Measurements from ENCODE around the gene TCP11. TPM values are rescaled to one million over a fixed set of nuclear protein-coding genes. Genes with fewer than 3 reads are reported as not detected.

The TCP11 gene
- total RNA-seq, 1 experiment from 2014 or later = not detected

GRCh38 chr6:35084511-35085203 lies 56.5 kb downstream of the TCP11 start:
- H3K27ac Mint-ChIP-seq (ENCODE audit: unreplicated experiment) = no peak overlapping the region
- no peaks in the 10 kb centered on the region for H3K4me1 Mint-ChIP-seq (ENCODE audit: low read depth, unreplicated experiment)
- H3K36me3 Mint-ChIP-seq (ENCODE audit: insufficient read depth, unreplicated experiment) = peaks cover 25% of the 10 kb centered on the region
- no TSS peak for BruUV-seq (replicated peaks)
- DNase-seq = no peak
- no peaks in the 10 kb centered on the region for H3K27me3 Mint-ChIP-seq (ENCODE audit: unreplicated experiment)
- CTCF ChIA-PET = no interaction called here
- H3K4me3 Mint-ChIP-seq (ENCODE audit: low read depth, unreplicated experiment) = no peak overlapping the region
- intact Hi-C loops (cut with micrococcal nuclease; ENCODE audit: unreplicated experiment) = no loop called here
- no peak for TF ChIP-seq CTCF (IDR thresholded peaks at IDR 0.05; ENCODE audit: unreplicated experiment)
- H3K9me3 Mint-ChIP-seq (ENCODE audit: low read depth, unreplicated experiment) = no peaks in the 10 kb centered on the region

- no peaks in the 10 kb centered on the region for H3K9me3 Mint-ChIP-seq (ENCODE audit: low read depth, unreplicated experiment)
- BruUV-seq (replicated peaks) = no TSS peak
- H3K4me1 Mint-ChIP-seq (ENCODE audit: low read depth, unreplicated experiment) = no peaks in the 10 kb centered on the region
- intact Hi-C loops (cut with micrococcal nuclease; ENCODE audit: unreplicated experiment) = no loop called here
- no peak overlapping the region for H3K4me3 Mint-ChIP-seq (ENCODE audit: low read depth, unreplicated experiment)
- no peak overlapping the region for H3K27ac Mint-ChIP-seq (ENCODE audit: unreplicated experiment)
- H3K36me3 Mint-ChIP-seq (ENCODE audit: insufficient read depth, unreplicated experiment) = peaks cover 29% of the 10 kb centered on the region
- H3K27me3 Mint-ChIP-seq (ENCODE audit: unreplicated experiment) = no peaks in the 10 kb centered on the region
- no peak for TF ChIP-seq CTCF (IDR thresholded peaks at IDR 0.05; ENCODE audit: unreplicated experiment)
- CTCF ChIA-PET = no interaction called here
- DNase-seq = no peak
Observed at GRCh38 chr6:35084041-35084491, 57.1 kb downstream of the TCP11 start.

DNA sequence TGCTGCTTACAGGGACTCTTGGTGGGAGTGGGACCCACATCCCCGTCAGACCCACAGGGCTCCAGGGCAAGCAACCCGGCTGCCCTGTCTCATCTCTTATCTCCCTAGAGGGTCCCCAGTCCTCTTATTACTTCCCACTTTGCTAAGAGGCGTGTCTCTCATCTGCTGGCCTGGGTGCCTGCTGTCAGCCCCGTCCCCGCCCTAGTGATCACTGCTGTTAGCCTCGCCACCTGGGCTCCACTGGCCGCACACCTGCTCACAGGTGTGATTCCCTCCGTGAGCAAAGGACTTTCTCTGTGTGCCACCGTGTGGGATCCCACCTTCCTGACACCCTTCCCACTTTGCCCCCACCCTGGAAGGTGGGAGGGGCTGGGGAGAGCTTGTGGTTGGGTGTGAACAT lies 57.6 kb downstream of the TCP11 start:
- no peak overlapping the region for H3K27ac Mint-ChIP-seq (ENCODE audit: unreplicated experiment)
- CTCF ChIA-PET = no interaction called here
- H3K36me3 Mint-ChIP-seq (ENCODE audit: insufficient read depth, unreplicated experiment) = peaks cover 26% of the 10 kb centered on the region
- no peaks in the 10 kb centered on the region for H3K27me3 Mint-ChIP-seq (ENCODE audit: unreplicated experiment)
- no peak for TF ChIP-seq CTCF (IDR thresholded peaks at IDR 0.05; ENCODE audit: unreplicated experiment)
- H3K9me3 Mint-ChIP-seq (ENCODE audit: low read depth, unreplicated experiment) = no peaks in the 10 kb centered on the region
- intact Hi-C loops (cut with micrococcal nuclease; ENCODE audit: unreplicated experiment) = no loop called here
- no TSS peak for BruUV-seq (replicated peaks)
- H3K4me3 Mint-ChIP-seq (ENCODE audit: low read depth, unreplicated experiment) = no peak overlapping the region
- DNase-seq = no peak
- H3K4me1 Mint-ChIP-seq (ENCODE audit: low read depth, unreplicated experiment) = no peaks in the 10 kb centered on the region

GRCh38 chr6:35082733-35083403 lies 58.3 kb downstream of the TCP11 start:
- BruUV-seq (replicated peaks) = no TSS peak
- H3K36me3 Mint-ChIP-seq (ENCODE audit: insufficient read depth, unreplicated experiment) = peaks cover 19% of the 10 kb centered on the region
- no peak for TF ChIP-seq CTCF (IDR thresholded peaks at IDR 0.05; ENCODE audit: unreplicated experiment)
- H3K27ac Mint-ChIP-seq (ENCODE audit: unreplicated experiment) = no peak overlapping the region
- H3K9me3 Mint-ChIP-seq (ENCODE audit: low read depth, unreplicated experiment) = no peaks in the 10 kb centered on the region
- intact Hi-C loops (cut with micrococcal nuclease; ENCODE audit: unreplicated experiment) = no loop called here
- DNase-seq = no peak
- H3K4me3 Mint-ChIP-seq (ENCODE audit: low read depth, unreplicated experiment) = no peak overlapping the region
- H3K4me1 Mint-ChIP-seq (ENCODE audit: low read depth, unreplicated experiment) = no peaks in the 10 kb centered on the region
- CTCF ChIA-PET = interaction anchor here (0.6 kb wide), 1 partner anchor 18 kb away, joined by 4 read pairs; no protein-coding TSS in a partner anchor
- no peaks in the 10 kb centered on the region for H3K27me3 Mint-ChIP-seq (ENCODE audit: unreplicated experiment)

Measured in Calu3 (cell line).